Ishikawa (cell line): ENCODE results near the gene PNPLA2.

ENCODE experiments used
- CREB1 ChIP-seq: IDR thresholded peaks from 2 replicates; pipeline ENCODE4 v1.6.1; 2012; ENCODE audit warnings: low read depth
- EP300 ChIP-seq: IDR thresholded peaks from 2 replicates; pipeline ENCODE4 v1.6.1; 2012; ENCODE audit warnings: borderline replicate concordance
- FOXM1 ChIP-seq: IDR thresholded peaks from 2 replicates; pipeline ENCODE4 v1.6.1; 2012; ENCODE audit warnings: low read depth, borderline replicate concordance
- NFIC ChIP-seq: IDR thresholded peaks from 2 replicates; pipeline ENCODE4 v1.6.1; 2012
- TF ChIP-seq, protein P1 (sequence below): IDR thresholded peaks from 2 replicates; pipeline ENCODE4 v1.6.1; 2012; ENCODE audit warnings: low read depth, mild to moderate bottlenecking

- no peak for TF ChIP-seq FOXM1
- TF ChIP-seq EP300 = no peak
- TF ChIP-seq, protein P1, sequence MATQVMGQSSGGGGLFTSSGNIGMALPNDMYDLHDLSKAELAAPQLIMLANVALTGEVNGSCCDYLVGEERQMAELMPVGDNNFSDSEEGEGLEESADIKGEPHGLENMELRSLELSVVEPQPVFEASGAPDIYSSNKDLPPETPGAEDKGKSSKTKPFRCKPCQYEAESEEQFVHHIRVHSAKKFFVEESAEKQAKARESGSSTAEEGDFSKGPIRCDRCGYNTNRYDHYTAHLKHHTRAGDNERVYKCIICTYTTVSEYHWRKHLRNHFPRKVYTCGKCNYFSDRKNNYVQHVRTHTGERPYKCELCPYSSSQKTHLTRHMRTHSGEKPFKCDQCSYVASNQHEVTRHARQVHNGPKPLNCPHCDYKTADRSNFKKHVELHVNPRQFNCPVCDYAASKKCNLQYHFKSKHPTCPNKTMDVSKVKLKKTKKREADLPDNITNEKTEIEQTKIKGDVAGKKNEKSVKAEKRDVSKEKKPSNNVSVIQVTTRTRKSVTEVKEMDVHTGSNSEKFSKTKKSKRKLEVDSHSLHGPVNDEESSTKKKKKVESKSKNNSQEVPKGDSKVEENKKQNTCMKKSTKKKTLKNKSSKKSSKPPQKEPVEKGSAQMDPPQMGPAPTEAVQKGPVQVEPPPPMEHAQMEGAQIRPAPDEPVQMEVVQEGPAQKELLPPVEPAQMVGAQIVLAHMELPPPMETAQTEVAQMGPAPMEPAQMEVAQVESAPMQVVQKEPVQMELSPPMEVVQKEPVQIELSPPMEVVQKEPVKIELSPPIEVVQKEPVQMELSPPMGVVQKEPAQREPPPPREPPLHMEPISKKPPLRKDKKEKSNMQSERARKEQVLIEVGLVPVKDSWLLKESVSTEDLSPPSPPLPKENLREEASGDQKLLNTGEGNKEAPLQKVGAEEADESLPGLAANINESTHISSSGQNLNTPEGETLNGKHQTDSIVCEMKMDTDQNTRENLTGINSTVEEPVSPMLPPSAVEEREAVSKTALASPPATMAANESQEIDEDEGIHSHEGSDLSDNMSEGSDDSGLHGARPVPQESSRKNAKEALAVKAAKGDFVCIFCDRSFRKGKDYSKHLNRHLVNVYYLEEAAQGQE = no peak
- TF ChIP-seq NFIC = peak; percentile 79
- no peak for TF ChIP-seq CREB1
Observed at GRCh38 chr11:844693-845644, 26.3 kb downstream of the PNPLA2 start.
